HCT116 (cell line): ENCODE results near the gene EFCAB8. TPM values are rescaled to one million over a fixed set of nuclear protein-coding genes. Genes with fewer than 3 reads are reported as not detected.

Source experiments
- ATAC-seq: fragments of 200-7000 bp; cut with Tn5 transposase; 2 replicates; pipeline ENCODE4 v1.9.1; 2020; ENCODE audit warnings: mild to moderate bottlenecking, moderate library complexity
- BruUV-seq: library from RNA; stranded (reverse); fragments of 400-500 nt; replicated peaks from 2 replicates; lab custom pipeline; 2021; lab: Mats Ljungman, UMichigan
- CTCF ChIA-PET: fragments of 300-600 bp; sonication (Branson Sonifier 250); formaldehyde crosslinking; loops from one replicate; lab custom pipeline; 2021; ENCODE audit warnings: antibody characterized with exemption; lab: Charles Lee
- POLR2A ChIA-PET: fragments of 300-600, 350-600 bp; sonication (Branson Sonifier 250); formaldehyde crosslinking; loops from one replicate; lab custom pipeline; 2021; ENCODE audit warnings: antibody characterized with exemption; lab: Charles Lee
- RAD21 ChIA-PET, 2 experiments: fragments of 300-600 bp; sonication (Branson Sonifier 250); formaldehyde crosslinking; loops; one replicate each; lab custom pipeline; 2023; ENCODE audit warnings: low total read pairs in 2 of 2; ENCODE audit not compliant: uncharacterized antibody in 2 of 2, unreplicated experiment in 2 of 2, low non-redundant PET in 1 of 2; lab: Charles Lee
- DNase-seq: peaks from one replicate; pipeline ENCODE4 v3.0.0-alpha.2; 2010; ENCODE audit warnings: low read depth, low spot score
- H2AFZ ChIP-seq: fragments of 200-600 bp; shearing (Covaris generic), sonication (generic); 2 replicates; pipeline ENCODE4 v1.6.1; 2017; ENCODE audit warnings: low read depth, mixed run types, mixed read lengths, antibody characterized with exemption, low read length; ENCODE audit not compliant: poor library complexity, severe bottlenecking
- H3K27ac ChIP-seq: 2 replicates; pipeline ENCODE4 v1.5.1; 2012; ENCODE audit warnings: low read depth, low read length
- H3K27me3 ChIP-seq: fragments of 200-600 bp; sonication (generic); 2 replicates; pipeline ENCODE4 v1.6.1; 2016; ENCODE audit warnings: mixed run types, low read length, mixed read lengths; ENCODE audit not compliant: insufficient read depth
- H3K36me3 ChIP-seq, 2 experiments: fragments of 200-500 bp in 1 of 2; fragments of 200-600 bp in 1 of 2; sonication (Bioruptor generic) in 1 of 2; sonication (generic) in 1 of 2; 2 replicates each; pipeline versions ENCODE4 v1.5.1 to v1.6.1; 2014 to 2016; ENCODE audit warnings: low read length in 2 of 2, inconsistent platforms in 1 of 2, mixed read lengths in 1 of 2, mixed run types in 1 of 2; ENCODE audit not compliant: insufficient read depth in 2 of 2, control insufficient read depth in 1 of 2
- H3K4me1 ChIP-seq, 2 experiments: fragments of 200-600 bp in 1 of 2; sonication (generic) in 1 of 2; 2 replicates each; pipeline versions ENCODE4 v1.5.1 to v1.6.1; 2012 to 2017; ENCODE audit warnings: low read length in 2 of 2, inconsistent platforms in 1 of 2, mild to moderate bottlenecking in 1 of 2, mixed read lengths in 1 of 2, mixed run types in 1 of 2, moderate library complexity in 1 of 2; ENCODE audit not compliant: insufficient read depth in 2 of 2, control insufficient read depth in 1 of 2
- H3K4me2 ChIP-seq: fragments of 200-600 bp; sonication (generic); 2 replicates; pipeline ENCODE4 v1.6.1; 2017; ENCODE audit warnings: mixed run types, low read length, mixed read lengths
- H3K4me3 ChIP-seq, 2 experiments: fragments of 200-600 bp in 1 of 2; sonication (generic) in 1 of 2; replicated peaks in 1 of 2; 2 replicates each; pipeline ENCODE4 v1.5.1; 2011 to 2016; ENCODE audit warnings: low read length in 2 of 2, control low read depth in 1 of 2, low read depth in 1 of 2, mild to moderate bottlenecking in 1 of 2, mixed read lengths in 1 of 2, mixed run types in 1 of 2
- H3K79me2 ChIP-seq: fragments of 200-600 bp; sonication (generic); 2 replicates; pipeline ENCODE4 v1.6.1; 2017; ENCODE audit warnings: mild to moderate bottlenecking, mixed run types, low read length, moderate library complexity, mixed read lengths; ENCODE audit not compliant: insufficient read depth
- H3K9ac ChIP-seq: fragments of 200-600 bp; sonication (generic); 2 replicates; pipeline ENCODE4 v1.6.1; 2016; ENCODE audit warnings: low read length, mixed read lengths
- H3K9me2 ChIP-seq: fragments of 200-600 bp; sonication (generic), shearing (Covaris generic); 2 replicates; pipeline ENCODE4 v1.6.1; 2017; ENCODE audit warnings: mixed run types, mild to moderate bottlenecking, moderate library complexity; ENCODE audit not compliant: insufficient read depth
- H3K9me3 ChIP-seq, 2 experiments: fragments of 200-500 bp in 1 of 2; fragments of 200-600 bp in 1 of 2; sonication (Bioruptor generic) in 1 of 2; sonication (generic) in 1 of 2; 2 replicates each; pipeline ENCODE4 v1.6.1; 2014 to 2017; ENCODE audit warnings: low read length in 2 of 2, mixed read lengths in 2 of 2, inconsistent platforms in 1 of 2, low read depth in 1 of 2, mild to moderate bottlenecking in 1 of 2, mixed run types in 1 of 2, moderate library complexity in 1 of 2; ENCODE audit not compliant: control insufficient read depth in 1 of 2, insufficient read depth in 1 of 2
- H4K20me1 ChIP-seq: fragments of 200-600 bp; sonication (generic), shearing (Covaris generic); 2 replicates; pipeline ENCODE4 v1.6.1; 2017; ENCODE audit warnings: mixed run types, mild to moderate bottlenecking, moderate library complexity; ENCODE audit not compliant: insufficient read depth
- CBX3 ChIP-seq: IDR thresholded peaks from 2 replicates; pipeline ENCODE4 v1.6.1; 2012; ENCODE audit warnings: low read depth
- CEBPB ChIP-seq: IDR thresholded peaks from 2 replicates; pipeline ENCODE4 v1.6.1; 2012; ENCODE audit warnings: low read depth
- CTCF ChIP-seq, 3 experiments: fragments of 200-600 bp in 1 of 3; sonication (generic) in 1 of 3; IDR thresholded peaks in 2 of 3; conservative IDR thresholded peaks in 1 of 3; 2 replicates each; pipeline ENCODE4 v1.5.1; 2012 to 2017; ENCODE audit warnings: low read depth in 2 of 3, low read length in 2 of 3, antibody characterized with exemption in 1 of 3, borderline replicate concordance in 1 of 3, control low read depth in 1 of 3, mild to moderate bottlenecking in 1 of 3, mixed read lengths in 1 of 3, mixed run types in 1 of 3, moderate library complexity in 1 of 3; ENCODE audit not compliant: insufficient read depth in 1 of 3
- EGR1 ChIP-seq: IDR thresholded peaks from 2 replicates; pipeline ENCODE4 v1.6.1; 2012; ENCODE audit warnings: low read depth
- ELF1 ChIP-seq: IDR thresholded peaks from 2 replicates; pipeline ENCODE4 v1.6.1; 2012; ENCODE audit warnings: low read depth, borderline replicate concordance
- EZH2 ChIP-seq: fragments of 200-600 bp; sonication (generic); IDR thresholded peaks from 2 replicates; pipeline ENCODE4 v1.6.1; 2017; ENCODE audit warnings: antibody characterized with exemption, mixed run types
- EZH2phosphoT487 ChIP-seq: fragments of 200-600 bp; IDR thresholded peaks from 2 replicates; pipeline ENCODE4 v1.6.1; 2018; ENCODE audit warnings: antibody characterized with exemption, borderline replicate concordance
- FOSL1 ChIP-seq: IDR thresholded peaks from 2 replicates; pipeline ENCODE4 v1.6.1; 2012; ENCODE audit warnings: low read depth
- JUND ChIP-seq: IDR thresholded peaks from 2 replicates; pipeline ENCODE4 v1.6.1; 2012
- REST ChIP-seq: IDR thresholded peaks from 2 replicates; pipeline ENCODE4 v1.6.1; 2012; ENCODE audit warnings: low read depth
- SIN3A ChIP-seq: IDR thresholded peaks from 2 replicates; pipeline ENCODE4 v1.6.1; 2012; ENCODE audit warnings: low read depth
- SP1 ChIP-seq: IDR thresholded peaks from 2 replicates; pipeline ENCODE4 v1.6.1; 2012; ENCODE audit warnings: low read depth
- SRF ChIP-seq: IDR thresholded peaks from 2 replicates; pipeline ENCODE4 v1.6.1; 2012; ENCODE audit warnings: low read depth
- TCF7L2 ChIP-seq: IDR thresholded peaks from 2 replicates; pipeline ENCODE4 v1.7.0; 2011; ENCODE audit warnings: borderline replicate concordance, inconsistent platforms; ENCODE audit not compliant: insufficient read depth, insufficient read length; ENCODE audit errors: extremely low read depth
- YY1 ChIP-seq: IDR thresholded peaks from 2 replicates; pipeline ENCODE4 v1.6.1; 2011; ENCODE audit warnings: low read length, low read depth, moderate library complexity, mild to moderate bottlenecking; ENCODE audit not compliant: insufficient replicate concordance; ENCODE audit errors: extremely low read depth
- ZBTB33 ChIP-seq: IDR thresholded peaks from 2 replicates; pipeline ENCODE4 v1.6.1; 2011; ENCODE audit warnings: mild to moderate bottlenecking, low read length, moderate library complexity; ENCODE audit not compliant: insufficient replicate concordance; ENCODE audit errors: extremely low read depth
- ZFX ChIP-seq: fragments of 450-650 bp; IDR thresholded peaks from 2 replicates; pipeline ENCODE4 v1.6.1; 2017
- intact Hi-C: fragments of 100-400 bp; cut with micrococcal nuclease; formaldehyde crosslinking; loops from 2 replicates; pipeline ENCODE4 v1.10.0; 2022
- total RNA-seq: library from RNA; stranded (reverse); gene quantifications from one replicate; pipeline ENCODE4 v1.2.1, GENCODE V29; 2021; ENCODE audit not compliant: unreplicated experiment
- TF ChIP-seq, protein P1 (sequence below): IDR thresholded peaks from 2 replicates; pipeline ENCODE4 v1.6.1; 2012

The EFCAB8 gene
- total RNA-seq, 1 experiment from 2014 or later, result 0.42 TPM

DNA sequence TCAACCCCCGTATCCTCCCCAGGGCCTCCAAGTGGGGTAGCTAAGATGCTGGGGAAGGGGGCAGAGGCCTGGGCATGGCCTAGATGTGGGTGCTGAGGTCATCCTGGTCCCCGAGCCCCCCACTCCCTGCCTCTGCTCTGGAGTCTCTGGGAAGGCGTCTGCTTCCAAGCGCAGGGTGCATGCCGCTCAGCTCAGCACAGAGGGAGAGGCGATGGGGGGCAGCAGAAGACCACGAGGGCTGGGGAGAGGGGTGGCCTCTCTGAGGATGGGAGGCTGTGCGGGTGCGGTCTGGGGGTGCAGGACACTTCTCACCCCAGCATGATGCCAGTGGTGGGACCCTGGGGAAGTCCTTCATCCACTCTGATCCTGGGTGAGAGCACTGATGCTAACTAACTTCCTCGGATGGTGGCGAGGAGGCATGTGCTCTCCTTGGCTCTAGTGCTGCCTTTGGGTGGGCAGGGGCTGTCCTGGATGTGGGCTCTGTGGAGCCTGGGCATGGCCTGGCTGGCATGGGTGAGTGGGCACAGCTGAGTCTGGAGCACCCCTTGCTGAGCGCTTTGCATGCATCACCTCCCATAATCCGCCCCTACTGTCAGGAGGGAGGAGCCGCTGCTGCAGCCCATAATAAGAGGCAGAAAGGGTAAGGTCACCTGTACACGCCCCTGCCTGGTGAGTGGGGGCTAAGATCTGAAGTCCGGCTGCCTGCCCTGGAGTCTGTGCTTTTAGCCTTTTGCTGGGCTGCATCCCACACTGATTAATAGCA, 34.7 kb downstream of the EFCAB8 start:
- ChIA-PET RAD21 (no interaction called here), POLR2A (no interaction called here), CTCF (interaction anchor here (1.0 kb wide), 1 partner anchor 8 kb away, joined by 3 read pairs; no protein-coding TSS in a partner anchor)
- Histone ChIP-seq H3K9me3 (no peaks in the 10 kb centered on the region), H3K4me3 (no peak overlapping the region), H2AFZ (no peak overlapping the region), H3K9ac (no peak overlapping the region), H3K4me2 (no peak overlapping the region), H3K9me2 (no peaks in the 10 kb centered on the region), H3K27ac (no peak overlapping the region), H4K20me1 (no peaks in the 10 kb centered on the region), H3K79me2 (no peaks in the 10 kb centered on the region), H3K4me1 (no peaks in the 10 kb centered on the region), H3K27me3 (no peaks in the 10 kb centered on the region), H3K36me3 (no peaks in the 10 kb centered on the region)
- DNase-seq (no peak), ATAC-seq (peak; percentile 19; the same call in 1 of the 2 replicates)
- intact Hi-C loops, result loop anchor here (1.0 kb wide), 1 partner anchor 103 kb away; no protein-coding TSS in a partner anchor
- TF ChIP-seq ZFX (no peak), REST (no peak), EGR1 (no peak), SP1 (no peak), FOSL1 (no peak), EZH2phosphoT487 (no peak), SIN3A (no peak), CBX3 (no peak), CTCF (IDR thresholded peaks at IDR 0.05 in 2 of 3, conservative IDR thresholded peaks at IDR 0.05 in 1 of 3; ENCODE audit: borderline replicate concordance in 1 of 3, insufficient read depth in 1 of 3, low read depth in 2 of 3, low read length in 2 of 3) (no peak), EZH2 (no peak), JUND (no peak), SRF (no peak), ELF1 (no peak), YY1 (no peak), CEBPB (no peak), TCF7L2 (no peak), ZBTB33 (no peak)
- TF ChIP-seq, protein P1, sequence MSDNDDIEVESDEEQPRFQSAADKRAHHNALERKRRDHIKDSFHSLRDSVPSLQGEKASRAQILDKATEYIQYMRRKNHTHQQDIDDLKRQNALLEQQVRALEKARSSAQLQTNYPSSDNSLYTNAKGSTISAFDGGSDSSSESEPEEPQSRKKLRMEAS, result no peak
- no TSS peak for BruUV-seq
